Activated CD8-positive, alpha-beta memory T cell treated with anti-CD3 and anti-CD28 coated beads, Interleukin-2, amount 50 U/mL, for 24 hours (primary cell): Measurements from ENCODE around the gene MYH3.

ENCODE experiments used
- DNase-seq: peaks from one replicate; pipeline ENCODE4 v3.0.0-alpha.2; 2020; ENCODE audit errors: extremely low read depth

MYH3 gene

GRCh38 chr17:10648956-10649355 is 8.2 kb downstream of the MYH3 start:
- no peak for DNase-seq

GRCh38 chr17:10648381-10648780 is 8.7 kb downstream of the MYH3 start:
- DNase-seq: no peak

DNA sequence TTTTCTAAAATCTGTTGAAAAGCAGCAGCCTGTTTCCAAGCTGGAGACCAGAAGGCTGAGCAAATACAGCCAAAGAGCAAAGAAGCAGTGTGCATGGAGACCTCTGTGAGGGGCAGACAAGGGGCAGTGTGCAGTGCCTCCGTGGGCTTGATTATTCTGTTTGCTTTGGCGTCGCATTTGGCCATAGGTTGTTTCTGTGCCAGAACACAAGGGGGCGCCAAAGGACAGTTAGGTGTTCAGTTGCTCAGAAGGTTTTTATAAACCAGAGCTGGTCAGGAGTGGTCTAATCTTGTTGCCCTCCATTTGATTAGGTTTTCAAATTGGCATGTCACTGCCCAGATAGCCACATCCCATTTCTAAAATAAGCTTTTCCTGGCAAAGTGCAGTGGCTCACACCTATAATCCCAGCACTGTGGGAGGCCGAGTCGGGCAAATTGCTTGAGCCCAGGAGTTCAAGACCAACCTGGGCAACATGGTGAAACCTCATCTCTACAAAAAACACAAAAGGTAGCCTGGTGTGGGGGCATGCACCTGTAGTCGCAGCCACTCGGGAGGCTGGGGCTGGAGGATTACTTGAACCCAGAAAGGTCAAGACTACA is 10.6 kb downstream of the MYH3 start:
- DNase-seq: peak; percentile 46

GRCh38 chr17:10640475-10640874 is 16.6 kb downstream of the MYH3 start:
- DNase-seq: no peak

GRCh38 chr17:10638151-10638550 is 19.0 kb downstream of the MYH3 start:
- DNase-seq: no peak

DNA sequence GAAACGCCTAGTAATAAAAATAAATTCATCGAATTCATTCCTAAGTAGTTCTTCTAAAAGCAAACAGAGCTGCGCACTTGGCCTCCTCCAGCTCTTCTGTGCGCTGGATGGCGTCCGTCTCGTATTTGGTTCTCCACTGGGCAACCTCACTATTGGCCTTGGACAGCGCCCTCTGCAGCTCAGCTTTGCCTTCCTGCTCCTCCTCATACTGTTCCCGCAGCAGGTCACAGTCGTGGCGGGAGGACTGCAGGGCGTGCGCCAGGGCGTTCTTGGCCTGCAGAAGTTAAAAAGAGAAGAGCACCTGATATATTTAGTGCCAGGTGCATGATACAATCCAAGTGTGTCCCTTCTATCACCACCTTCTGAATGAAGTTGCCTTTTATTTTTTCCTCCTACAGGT is 21.8 kb downstream of the MYH3 start:
- no peak for DNase-seq

- no peak for DNase-seq
Measured at GRCh38 chr17:10633738-10634379, 23.2 kb downstream of the MYH3 start.

DNA sequence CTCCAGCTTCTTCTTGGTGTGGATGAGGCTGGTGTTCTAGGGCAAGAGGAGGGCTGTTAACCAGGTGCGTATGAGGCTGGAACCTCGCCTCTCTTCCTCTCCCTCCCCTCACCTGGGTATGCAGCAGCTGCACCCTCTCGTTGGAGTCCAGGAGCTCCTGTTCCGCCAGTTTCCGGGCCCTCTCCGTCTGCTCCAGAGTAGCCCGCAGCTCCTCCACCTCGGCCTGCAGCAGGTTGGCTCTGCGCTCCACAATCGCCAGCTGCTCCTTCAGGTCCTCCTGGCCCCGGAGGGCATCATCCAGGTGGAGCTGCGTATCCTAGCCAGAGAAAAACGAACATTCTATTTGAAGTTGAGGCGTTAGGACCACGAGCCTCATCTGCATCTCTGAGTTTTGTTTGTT is 25.4 kb downstream of the MYH3 start:
- DNase-seq: no peak

DNA sequence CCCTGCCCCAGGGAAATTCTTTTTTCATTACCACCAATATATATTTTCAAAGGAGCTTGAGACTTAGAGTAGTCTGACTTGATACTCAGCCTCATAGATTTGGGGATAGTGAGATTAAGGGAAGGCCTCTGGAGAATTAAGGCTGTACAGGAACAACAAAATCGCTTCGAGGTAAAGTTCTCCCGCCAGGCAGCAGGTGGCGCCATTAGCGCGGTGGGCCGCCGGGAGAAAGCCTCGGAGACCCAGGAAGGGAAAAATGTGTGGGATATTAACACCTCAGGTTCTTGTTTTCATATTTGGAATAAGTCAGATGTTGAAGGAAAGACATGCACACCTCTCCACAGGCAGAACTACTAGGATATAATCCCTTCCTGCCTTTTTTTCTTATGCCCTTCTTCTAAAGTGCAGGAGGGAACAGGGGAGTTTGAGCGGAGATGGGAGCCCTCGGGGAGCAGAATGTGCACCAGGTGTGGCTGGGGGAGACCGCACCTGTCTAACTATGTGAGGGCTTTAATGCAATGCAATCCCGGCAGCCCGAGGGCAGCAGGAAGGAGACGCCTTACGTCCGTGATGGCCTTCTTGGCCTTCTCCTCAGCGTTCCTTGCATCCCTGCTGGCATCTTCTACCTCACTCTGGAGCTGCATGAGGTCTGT is 25.9 kb downstream of the MYH3 start:
- DNase-seq: no peak

- DNase-seq: no peak
Measured at GRCh38 chr17:10629706-10630105, 27.4 kb downstream of the MYH3 start.

GRCh38 chr17:10628756-10629155 is 28.4 kb downstream of the MYH3 start:
- no peak for DNase-seq

DNA sequence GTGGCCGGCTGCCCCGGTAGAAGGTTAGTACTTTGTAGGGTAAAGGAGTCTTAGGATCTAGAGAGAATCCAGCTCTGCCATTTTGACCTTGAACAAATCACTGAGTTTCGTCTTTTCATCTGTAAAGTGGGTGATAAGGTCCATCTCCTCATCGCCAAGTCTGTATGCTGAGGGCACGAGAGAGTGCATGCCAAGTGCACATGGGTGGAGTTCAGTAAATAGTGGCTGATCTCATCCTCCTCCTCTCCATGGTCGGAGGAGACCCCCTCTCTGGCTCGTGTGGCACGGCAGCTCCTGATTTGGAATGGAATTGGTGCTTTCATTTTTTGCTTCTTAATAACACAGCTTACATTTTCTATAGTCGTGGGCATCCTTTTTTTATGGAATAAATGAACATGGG is 30.7 kb downstream of the MYH3 start:
- no peak for DNase-seq

DNA sequence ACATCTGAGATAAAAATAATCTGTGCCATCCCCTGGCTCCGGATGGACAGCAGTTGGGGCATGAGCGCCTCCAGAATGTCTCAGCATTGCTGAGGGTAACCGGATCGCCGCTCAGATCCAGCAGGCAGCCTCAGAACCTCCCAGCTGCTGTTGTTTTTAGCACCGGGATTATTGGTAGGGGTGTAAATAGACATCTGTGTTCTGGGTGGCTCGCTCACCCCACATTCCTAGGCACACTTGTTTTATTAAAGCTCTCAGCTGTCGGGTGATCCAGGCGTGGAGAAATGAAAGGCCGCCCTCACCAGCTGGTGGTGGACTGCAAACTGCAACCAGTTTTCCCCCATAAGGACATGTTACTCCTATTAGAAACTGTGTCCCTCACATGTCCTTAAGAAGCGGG is 32.1 kb downstream of the MYH3 start:
- DNase-seq: no peak

GRCh38 chr17:10623737-10624338 is 33.3 kb downstream of the MYH3 start:
- DNase-seq: no peak

- no peak for DNase-seq
Measured at GRCh38 chr17:10622617-10623485, 34.3 kb downstream of the MYH3 start.

DNA sequence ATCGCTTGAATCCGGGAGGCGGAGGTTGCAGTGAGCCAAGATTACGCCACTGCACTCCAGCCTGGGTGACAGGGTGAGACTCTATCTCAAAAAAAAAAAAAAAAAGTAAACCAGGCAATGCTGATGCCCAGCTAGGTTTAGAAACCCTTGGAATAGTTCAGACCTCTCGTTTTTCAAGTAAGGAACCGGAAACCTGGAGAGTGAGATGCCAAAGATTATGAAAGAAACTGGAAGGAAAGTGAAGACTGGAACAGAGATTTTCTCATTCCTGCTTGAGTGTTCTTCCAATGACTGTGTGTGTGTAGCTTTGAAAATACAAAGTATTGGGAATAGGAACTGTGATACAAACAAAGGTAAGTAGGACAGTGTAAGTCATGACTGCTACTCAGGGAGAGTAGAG is 35.7 kb downstream of the MYH3 start:
- no peak for DNase-seq

DNA sequence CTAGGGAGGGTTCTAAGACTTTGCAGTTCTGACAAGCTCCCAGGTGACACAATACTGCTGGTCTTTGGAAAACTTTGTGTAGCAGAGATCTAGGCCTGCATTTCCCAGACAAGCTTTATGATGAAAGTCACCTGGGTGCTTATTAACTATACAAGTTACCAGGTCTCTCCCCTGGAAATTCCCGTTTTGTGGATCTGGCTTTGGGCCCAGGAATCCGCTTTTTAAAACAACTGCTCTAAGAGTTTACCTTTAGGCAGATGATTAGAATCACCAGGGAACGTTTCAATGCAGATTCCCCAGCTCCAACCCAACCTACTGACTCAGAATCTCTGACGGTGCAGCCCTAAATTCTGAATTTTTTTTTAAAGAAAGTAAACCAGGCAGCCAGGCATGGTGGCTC is 36.3 kb downstream of the MYH3 start:
- no peak for DNase-seq

- DNase-seq: no peak
Measured at GRCh38 chr17:10618202-10618635, 38.9 kb downstream of the MYH3 start.

- DNase-seq: no peak
Measured at GRCh38 chr17:10617120-10617505, 40.0 kb downstream of the MYH3 start.

DNA sequence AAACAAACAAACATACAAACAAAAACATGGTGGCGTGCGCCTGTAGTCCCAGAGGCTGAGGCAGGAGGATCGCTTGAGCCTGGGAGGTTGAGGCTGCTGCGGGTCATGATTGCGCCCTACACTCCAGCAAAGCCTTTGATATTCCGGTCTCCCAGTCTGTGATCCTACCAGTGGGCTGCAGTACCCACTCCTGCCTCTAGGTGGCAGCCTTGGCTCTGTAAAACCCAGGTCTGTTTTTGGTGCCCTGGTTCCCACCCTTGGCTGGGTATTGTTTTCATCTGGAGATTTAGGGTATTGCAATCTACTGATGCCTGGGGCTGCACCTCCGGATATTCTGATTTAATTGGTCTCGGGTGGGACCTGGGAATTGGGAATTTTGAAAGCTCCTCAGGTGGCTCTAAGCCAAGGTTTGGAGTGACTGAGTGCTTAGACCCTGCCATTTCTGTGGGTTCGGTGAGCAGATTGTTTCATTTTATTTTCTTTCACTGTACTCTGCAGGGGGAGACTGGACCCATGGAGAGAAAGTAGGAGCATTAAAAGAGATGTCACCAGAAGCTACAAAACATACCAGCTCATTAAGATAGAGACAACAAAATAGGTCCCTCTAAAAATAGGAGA is 40.5 kb downstream of the MYH3 start:
- peak; percentile 32 for DNase-seq

DNA sequence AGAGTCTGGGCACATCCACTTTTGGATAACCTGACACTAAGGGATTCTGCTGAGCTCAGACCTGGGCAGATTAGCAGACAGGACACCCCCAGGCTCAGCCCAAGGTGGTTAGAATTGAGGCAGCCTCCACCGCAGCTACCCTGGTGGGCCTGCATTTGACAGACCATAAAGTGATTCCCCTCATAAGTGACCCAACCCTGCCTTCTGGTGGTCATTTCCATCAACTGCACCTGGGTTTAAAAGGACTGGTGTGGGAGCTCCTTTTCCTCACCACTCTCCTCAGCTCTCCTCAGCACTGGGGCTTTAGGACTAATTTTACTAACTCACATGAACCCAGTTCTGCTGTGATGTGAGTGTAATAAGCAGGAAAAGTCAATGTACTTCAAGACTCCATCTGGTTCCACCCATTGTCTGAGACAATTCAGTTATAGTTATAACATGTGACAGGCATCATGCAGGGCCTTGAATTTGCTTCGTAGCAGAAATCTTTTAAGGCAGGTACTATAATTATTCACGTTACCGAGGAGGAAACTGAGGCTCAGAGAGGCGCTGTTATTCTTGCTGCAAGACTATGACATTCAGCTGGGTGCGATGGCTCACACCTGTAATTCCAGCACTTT is 42.5 kb downstream of the MYH3 start:
- DNase-seq: no peak
